ENCODE data around the gene WDR81.

DNA sequence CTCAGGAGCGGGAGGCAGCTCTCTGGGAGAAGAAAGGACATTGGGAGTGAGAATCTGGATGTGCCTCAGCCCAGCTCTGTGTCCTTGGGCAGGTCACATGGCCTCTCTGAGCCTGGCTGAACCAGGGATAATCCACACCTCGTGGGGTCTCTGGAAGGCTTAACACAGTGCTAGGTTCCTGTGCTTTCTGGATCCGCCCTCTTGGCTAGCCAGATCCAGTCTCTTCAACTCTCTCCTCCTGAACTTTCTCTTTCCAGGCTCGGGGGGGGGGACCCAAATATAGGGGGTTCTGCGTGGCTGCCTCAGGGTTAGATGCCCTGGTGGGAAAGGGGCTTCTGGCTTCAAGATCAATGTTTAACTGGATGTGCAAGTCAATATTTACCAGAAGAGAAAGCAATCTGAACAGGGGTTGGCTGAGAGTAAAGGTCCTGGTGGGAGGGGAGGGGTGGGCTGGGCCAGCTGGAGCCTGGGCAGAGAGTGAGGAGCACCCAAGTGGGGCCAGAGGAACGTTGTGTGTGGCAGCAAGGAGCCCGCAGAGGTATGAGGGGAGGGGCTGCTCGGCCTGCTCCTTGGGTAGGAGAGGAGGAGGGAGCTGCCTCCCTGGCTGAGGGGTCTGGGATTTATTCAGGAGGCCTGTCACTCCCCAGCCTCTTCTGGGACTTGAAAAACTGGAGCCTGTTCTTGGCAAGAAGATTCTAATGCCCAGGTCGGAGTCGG lies 18.0 kb downstream of the WDR81 start, which contains the start of gene SERPINF2:
- TF ChIP-seq EZH2 (IDR thresholded peaks at IDR 0.05; ENCODE audit: borderline replicate concordance, low read depth, low read length, severe bottlenecking) = no peak
- TF ChIP-seq CTCF (IDR thresholded peaks at IDR 0.05; ENCODE audit: extremely low read depth in 1 of 2, insufficient read depth in 1 of 2, low read depth in 1 of 2, low read length in 2 of 2) = no peak
- TF ChIP-seq MAX (IDR thresholded peaks at IDR 0.05; ENCODE audit: insufficient read depth, insufficient read length) = no peak
- TF ChIP-seq POLR2A (IDR thresholded peaks at IDR 0.05; ENCODE audit: low read depth, low read length) = no peak
- TF ChIP-seq POLR2AphosphoS5 (IDR thresholded peaks at IDR 0.05; ENCODE audit: insufficient read depth, low read depth, low read length) = no peak
- no peak for TF ChIP-seq JUN (IDR thresholded peaks at IDR 0.05; ENCODE audit: borderline replicate concordance, insufficient read depth, insufficient read length, low read depth)
- TF ChIP-seq MYC (IDR thresholded peaks at IDR 0.05; ENCODE audit: low read depth, low read length) = no peak
- no peak for TF ChIP-seq FOS (IDR thresholded peaks at IDR 0.05; ENCODE audit: borderline replicate concordance, insufficient read depth, low read length)

Data from endothelial cell of umbilical vein (primary cell).